Measurements from ENCODE around the gene PTBP3.

Gene PTBP3

GRCh38 chr9:112252194-112252593 lies 81.2 kb downstream of the PTBP3 start:
- no peak for TF ChIP-seq CTCF (IDR thresholded peaks at IDR 0.05; ENCODE audit: unreplicated experiment in 3 of 3)
- Mint-ChIP-seq H3K27me3 (ENCODE audit: low read depth) (no peaks in the 10 kb centered on the region), H3K27ac (no peak overlapping the region), H3K9me3 (no peaks in the 10 kb centered on the region), H3K4me3 (no peak overlapping the region), H3K36me3 (ENCODE audit: low read depth) (peaks cover 26% of the 10 kb centered on the region), H3K4me1 (no peaks in the 10 kb centered on the region)

- TF ChIP-seq CTCF (IDR thresholded peaks at IDR 0.05; ENCODE audit: unreplicated experiment in 3 of 3), result no peak
- Mint-ChIP-seq H3K27ac (no peak overlapping the region), H3K27me3 (ENCODE audit: low read depth) (no peaks in the 10 kb centered on the region), H3K4me3 (no peak overlapping the region), H3K9me3 (no peaks in the 10 kb centered on the region), H3K4me1 (no peaks in the 10 kb centered on the region), H3K36me3 (ENCODE audit: low read depth) (peaks cover 38% of the 10 kb centered on the region)
Measured at GRCh38 chr9:112249277-112249676, 84.1 kb downstream of the PTBP3 start.

GRCh38 chr9:112248722-112249121 lies 84.7 kb downstream of the PTBP3 start:
- H3K9me3 Mint-ChIP-seq, result no peaks in the 10 kb centered on the region
- peaks cover 37% of the 10 kb centered on the region for H3K36me3 Mint-ChIP-seq (ENCODE audit: low read depth)
- H3K4me1 Mint-ChIP-seq, result no peaks in the 10 kb centered on the region
- no peaks in the 10 kb centered on the region for H3K27me3 Mint-ChIP-seq (ENCODE audit: low read depth)
- H3K27ac Mint-ChIP-seq, result no peak overlapping the region
- no peak for TF ChIP-seq CTCF (IDR thresholded peaks at IDR 0.05; ENCODE audit: unreplicated experiment in 3 of 3)
- H3K4me3 Mint-ChIP-seq, result no peak overlapping the region

- Mint-ChIP-seq H3K4me3 (no peak overlapping the region), H3K27me3 (ENCODE audit: low read depth) (no peaks in the 10 kb centered on the region), H3K36me3 (ENCODE audit: low read depth) (peaks cover 40% of the 10 kb centered on the region), H3K9me3 (no peaks in the 10 kb centered on the region), H3K4me1 (no peaks in the 10 kb centered on the region), H3K27ac (no peak overlapping the region)
- no peak for TF ChIP-seq CTCF (IDR thresholded peaks at IDR 0.05; ENCODE audit: unreplicated experiment in 3 of 3)
Measured at GRCh38 chr9:112247090-112247489, 86.3 kb downstream of the PTBP3 start.

GRCh38 chr9:112245126-112245525 lies 88.3 kb downstream of the PTBP3 start:
- Mint-ChIP-seq H3K36me3 (ENCODE audit: low read depth) (peaks cover 43% of the 10 kb centered on the region), H3K27ac (no peak overlapping the region), H3K4me1 (no peaks in the 10 kb centered on the region), H3K4me3 (no peak overlapping the region), H3K9me3 (no peaks in the 10 kb centered on the region), H3K27me3 (ENCODE audit: low read depth) (no peaks in the 10 kb centered on the region)
- TF ChIP-seq CTCF (IDR thresholded peaks at IDR 0.05; ENCODE audit: unreplicated experiment in 3 of 3), result no peak

- Mint-ChIP-seq H3K27ac (no peak overlapping the region), H3K27me3 (ENCODE audit: low read depth) (no peaks in the 10 kb centered on the region), H3K36me3 (ENCODE audit: low read depth) (peaks cover 55% of the 10 kb centered on the region), H3K4me1 (no peaks in the 10 kb centered on the region), H3K4me3 (no peak overlapping the region), H3K9me3 (no peaks in the 10 kb centered on the region)
- TF ChIP-seq CTCF (IDR thresholded peaks at IDR 0.05; ENCODE audit: unreplicated experiment in 3 of 3), result no peak
Measured at GRCh38 chr9:112242147-112242804, 91.1 kb downstream of the PTBP3 start.
